Stimulated activated CD4-positive, alpha-beta T cell treated with anti-CD3 and anti-CD28 coated beads, Interleukin-4, amount 100 ng/mL, for 24 hours (primary cell): ENCODE measurements around the gene TM9SF2.

Experiments used
- DNase-seq: peaks from one replicate; pipeline ENCODE4 v3.0.0-alpha.2; 2020

The TM9SF2 gene

GRCh38 chr13:99580500-99581268, 79.4 kb downstream of the TM9SF2 start:
- no peak for DNase-seq

GRCh38 chr13:99582511-99582910, 81.2 kb downstream of the TM9SF2 start:
- no peak for DNase-seq

- no peak for DNase-seq
These were observed 84.3 kb downstream of the TM9SF2 start for GRCh38 chr13:99585609-99586008.

DNA sequence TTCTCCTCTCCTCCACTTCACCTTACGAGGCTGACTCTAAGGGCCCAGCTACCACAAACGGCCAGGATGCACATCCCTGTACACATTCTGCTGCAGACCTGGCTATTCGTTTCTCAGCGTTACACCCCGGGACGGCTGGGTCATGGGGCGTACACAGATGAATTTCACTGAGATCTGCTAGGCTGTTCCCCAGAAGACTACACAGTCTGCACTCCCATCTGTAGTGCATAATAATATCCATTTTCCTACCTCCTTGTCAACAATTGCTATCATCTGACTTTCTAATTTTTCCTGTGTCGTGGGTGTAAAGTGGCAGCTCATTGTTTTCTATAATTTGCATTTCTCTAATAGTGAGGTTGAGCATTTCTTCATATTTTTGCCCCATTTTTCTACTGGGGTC, 85.7 kb downstream of the TM9SF2 start:
- DNase-seq = no peak

GRCh38 chr13:99587893-99588606, 86.8 kb downstream of the TM9SF2 start:
- no peak for DNase-seq

DNA sequence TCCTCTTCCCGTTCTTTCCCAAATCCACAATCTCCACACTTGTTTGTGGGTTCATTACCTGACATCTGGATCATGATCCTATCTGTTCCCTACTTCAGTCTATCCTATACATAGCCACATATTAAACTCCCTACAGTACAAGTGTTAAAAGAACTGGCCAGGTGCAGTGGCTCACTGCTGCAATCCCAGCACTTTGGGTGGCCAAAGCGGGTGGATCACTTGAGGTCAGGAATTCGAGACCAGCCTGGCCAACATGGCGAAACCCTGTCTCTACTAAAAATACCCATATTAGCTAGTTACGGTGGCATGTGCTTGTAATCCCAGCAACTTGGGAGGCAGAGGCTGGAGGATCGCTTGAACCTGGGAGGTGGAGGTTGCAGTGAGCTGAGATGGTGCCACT, 88.3 kb downstream of the TM9SF2 start:
- no peak for DNase-seq

GRCh38 chr13:99590519-99591011, 89.3 kb downstream of the TM9SF2 start:
- no peak for DNase-seq

DNA sequence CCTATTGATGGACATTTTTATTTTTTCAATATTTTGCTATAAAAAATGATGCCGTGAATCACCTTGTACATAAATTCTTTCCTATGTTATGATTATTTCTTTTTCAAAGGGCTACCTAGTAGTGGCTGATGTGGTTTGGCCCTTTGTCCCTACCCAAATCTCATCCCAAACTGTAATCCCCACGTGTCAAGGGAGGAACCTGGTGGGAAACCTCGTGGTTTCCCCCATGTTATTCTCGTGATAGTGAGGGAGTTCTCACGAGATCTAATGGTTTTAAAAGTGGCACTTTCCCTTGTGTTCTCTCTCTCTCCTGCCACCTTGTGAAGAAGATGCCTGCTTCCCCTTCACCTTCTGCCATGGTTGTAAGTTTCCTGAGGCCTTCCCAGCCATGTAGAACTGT, 94.9 kb downstream of the TM9SF2 start:
- no peak for DNase-seq

- no peak for DNase-seq
These were observed 99.0 kb downstream of the TM9SF2 start for GRCh38 chr13:99600318-99600717.

DNA sequence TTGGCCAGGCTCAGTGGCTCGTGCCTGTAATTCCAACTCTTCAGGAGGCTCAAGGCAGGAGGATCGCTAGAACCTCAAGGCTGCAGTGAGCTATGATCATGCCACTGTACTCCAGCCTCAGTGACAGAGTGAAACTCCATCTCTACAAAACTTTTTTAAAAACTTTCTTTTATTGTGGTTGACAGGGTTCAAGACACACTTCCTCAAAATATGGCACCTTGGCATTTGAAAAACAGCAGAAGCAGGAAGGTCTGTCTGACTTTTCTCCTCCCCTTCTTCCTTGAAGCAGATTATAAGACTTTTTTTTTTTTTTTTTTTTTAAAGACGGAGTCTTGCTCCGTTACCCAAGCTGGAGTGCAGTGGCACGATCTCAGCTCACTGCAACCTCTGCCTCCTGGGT, 100.3 kb downstream of the TM9SF2 start:
- no peak for DNase-seq

DNA sequence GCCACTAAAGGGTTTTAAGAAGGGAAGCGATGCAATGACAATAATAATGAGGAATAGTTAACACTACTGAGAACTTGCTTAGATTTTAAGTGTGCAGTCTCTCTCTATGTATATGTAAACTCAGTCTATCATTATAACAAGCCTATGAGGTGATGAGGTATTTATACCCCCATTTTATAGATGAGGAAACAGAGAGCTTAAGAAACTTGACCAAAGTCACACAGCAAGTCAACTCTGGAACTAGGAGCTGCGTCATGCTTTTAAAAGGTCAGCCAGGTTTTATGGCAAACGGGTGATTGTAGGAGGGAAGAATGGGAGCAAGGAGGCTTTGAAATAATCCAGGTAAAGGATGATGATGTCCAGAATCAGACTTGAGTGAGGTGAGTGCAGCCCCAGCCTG, 103.4 kb downstream of the TM9SF2 start:
- no peak for DNase-seq

DNA sequence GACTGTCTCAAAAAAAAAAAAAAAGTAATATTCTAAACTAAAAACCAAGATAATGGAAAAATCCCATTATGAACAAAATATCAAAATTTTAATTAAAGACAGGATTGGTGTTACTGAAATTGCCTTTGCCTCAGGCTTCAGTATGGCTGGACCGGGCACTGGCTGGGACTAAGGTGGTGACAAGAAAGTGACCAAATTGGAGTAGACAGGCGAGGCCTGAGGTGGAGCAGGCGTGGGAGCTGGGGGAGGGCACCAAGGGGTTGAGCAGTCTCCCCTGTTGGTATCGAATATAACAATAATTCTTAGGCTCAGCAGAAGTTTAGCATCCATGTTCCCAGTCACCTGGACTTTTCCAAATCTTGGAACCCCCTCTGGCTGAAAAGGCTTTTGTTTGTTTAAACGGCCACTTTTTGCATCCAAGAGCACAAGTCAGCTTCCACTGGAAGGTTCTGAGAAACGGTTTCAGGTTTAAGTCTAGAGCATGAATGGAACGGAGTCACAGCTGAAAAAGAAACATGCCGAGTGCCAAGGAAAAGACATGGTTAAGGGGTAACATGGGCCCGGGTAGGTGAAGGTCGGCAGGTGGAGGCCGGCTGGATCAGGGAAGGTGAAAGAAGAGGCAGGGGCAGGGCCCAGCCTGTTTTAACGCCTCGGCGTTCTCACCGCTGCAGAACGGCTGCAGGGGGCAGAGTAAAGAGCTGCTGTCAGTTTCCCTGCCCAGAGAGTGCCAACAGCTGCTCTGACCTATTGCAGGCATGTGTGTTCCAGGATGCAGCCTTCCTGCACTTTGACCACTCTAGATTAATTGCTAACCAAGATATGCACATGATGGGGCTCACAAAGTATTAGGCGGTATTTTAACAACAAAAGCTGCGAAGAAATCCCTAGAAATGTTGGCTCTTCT, 104.4 kb downstream of the TM9SF2 start:
- peak; percentile 42 for DNase-seq

DNA sequence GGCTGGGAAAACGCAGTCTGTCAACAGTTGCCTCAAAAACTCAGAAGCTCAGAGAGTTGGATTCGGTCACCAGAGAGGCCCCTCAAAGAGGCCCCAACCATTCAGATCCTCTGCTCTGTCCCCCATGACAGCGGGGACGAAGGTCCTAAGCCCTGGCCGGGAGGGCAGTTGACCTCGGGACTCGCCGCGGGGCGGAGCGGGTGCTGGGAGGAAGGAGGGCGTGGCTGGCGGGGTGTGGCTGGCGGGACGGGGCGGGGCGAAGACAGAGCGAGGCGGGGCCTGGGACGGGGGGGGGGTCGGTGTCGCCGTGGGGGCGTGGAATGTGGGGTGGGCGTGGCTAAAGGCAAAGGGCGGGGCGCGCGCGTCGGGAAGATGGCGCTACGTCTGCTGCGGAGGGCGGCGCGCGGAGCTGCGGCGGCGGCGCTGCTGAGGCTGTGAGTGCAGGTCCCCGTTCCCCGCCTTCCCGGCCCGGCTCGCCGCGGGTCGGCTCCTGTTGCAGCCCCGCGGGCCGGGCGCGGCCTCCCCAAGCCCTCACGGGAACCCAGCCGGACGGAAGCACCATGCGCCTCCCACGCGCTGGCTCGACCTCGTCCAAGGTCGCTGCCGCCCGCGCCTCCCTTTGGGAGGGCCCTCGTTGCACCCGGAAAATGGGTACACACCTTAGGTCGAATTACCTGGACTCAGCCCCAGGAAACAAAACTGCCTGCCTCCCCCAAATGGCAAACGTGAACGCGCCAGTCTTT, 105.2 kb downstream of the TM9SF2 start, which contains the start of gene CLYBL:
Gene CLYBL, plus strand, starts transcription at position 367 of the 743 bp plus-strand sequence.
- DNase-seq = peak; percentile 91

- DNase-seq = no peak
These were observed 107.1 kb downstream of the TM9SF2 start for GRCh38 chr13:99608345-99608744.

DNA sequence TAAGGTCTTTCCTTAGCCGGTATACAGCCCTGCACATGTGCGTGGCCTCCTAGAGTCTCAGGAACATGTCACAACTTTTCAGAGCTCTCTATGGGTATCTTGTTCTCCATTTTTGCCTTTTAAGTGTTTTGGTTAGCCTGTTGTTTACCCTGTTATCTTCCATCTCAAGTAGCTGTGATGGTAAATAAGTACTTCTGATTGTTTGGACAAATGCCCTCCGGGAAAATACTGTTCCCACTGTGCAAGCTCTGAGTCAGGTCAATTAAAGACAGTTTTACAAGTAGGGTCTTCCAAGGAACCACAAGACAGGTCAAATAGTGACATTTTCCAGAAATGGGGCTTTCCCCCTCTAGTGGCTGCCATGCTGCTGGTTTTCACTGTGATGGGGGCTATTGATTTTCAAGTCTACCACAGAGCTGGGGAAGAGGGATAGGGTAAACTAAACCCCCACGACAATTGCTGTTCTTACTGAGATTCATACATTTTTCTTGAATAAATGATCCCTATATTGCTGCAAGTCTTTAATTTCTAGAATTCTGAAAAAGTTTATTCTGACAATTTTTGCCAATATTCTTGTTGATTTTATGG, 109.5 kb downstream of the TM9SF2 start:
- no peak for DNase-seq
